NCI-H460 (cell line): ENCODE measurements around the gene PDCD1. TPM values are rescaled to one million over a fixed set of nuclear protein-coding genes. Genes with fewer than 3 reads are reported as not detected.

Experiments used
- DNase-seq: peaks from one replicate; pipeline ENCODE4 v3.0.0-alpha.2; 2016; ENCODE audit warnings: low read depth; ENCODE audit errors: extremely low read depth
- total RNA-seq: library from RNA; depleted of rRNA; stranded (reverse); fragments of >200 nt; shearing (Covaris generic); gene quantifications from 2 replicates; pipeline ENCODE4 v1.2.3, GENCODE V29; 2014

The PDCD1 gene
- total RNA-seq, 1 experiment from 2014 or later: not detected

- DNase-seq: no peak
Observed at GRCh38 chr2:241895712-241896641, 37.3 kb upstream of the PDCD1 start.

- DNase-seq: no peak
Observed at GRCh38 chr2:241895427-241895711, 36.7 kb upstream of the PDCD1 start.

GRCh38 chr2:241894681-241895426, 36.2 kb upstream of the PDCD1 start:
- no peak for DNase-seq

- DNase-seq: no peak
Observed at GRCh38 chr2:241894056-241894641, 35.5 kb upstream of the PDCD1 start.

- DNase-seq: no peak
Observed at GRCh38 chr2:241893265-241893664, 34.6 kb upstream of the PDCD1 start.

- no peak for DNase-seq
Observed at GRCh38 chr2:241892299-241893137, 33.8 kb upstream of the PDCD1 start.

GRCh38 chr2:241891988-241892298, 33.2 kb upstream of the PDCD1 start:
- DNase-seq: no peak

- DNase-seq: no peak
Observed at GRCh38 chr2:241891315-241891987, 32.8 kb upstream of the PDCD1 start.

- DNase-seq: no peak
Observed at GRCh38 chr2:241890524-241891235, 32.0 kb upstream of the PDCD1 start.

GRCh38 chr2:241888641-241889040, 29.9 kb upstream of the PDCD1 start:
- DNase-seq: no peak

GRCh38 chr2:241887806-241888522, 29.3 kb upstream of the PDCD1 start:
- DNase-seq: no peak

GRCh38 chr2:241886840-241887447, 28.2 kb upstream of the PDCD1 start:
- no peak for DNase-seq

GRCh38 chr2:241885946-241886643, 27.4 kb upstream of the PDCD1 start:
- DNase-seq: no peak

GRCh38 chr2:241885291-241885945, 26.7 kb upstream of the PDCD1 start:
- DNase-seq: no peak

GRCh38 chr2:241884951-241885290, 26.2 kb upstream of the PDCD1 start:
- no peak for DNase-seq

- DNase-seq: peak; percentile 14
Observed at GRCh38 chr2:241882091-241882625, 23.5 kb upstream of the PDCD1 start.

- DNase-seq: no peak
Observed at GRCh38 chr2:241880311-241881073, 21.8 kb upstream of the PDCD1 start.
